Measurements from ENCODE around the gene PKD1L1. TPM values are rescaled to one million over a fixed set of nuclear protein-coding genes. Genes with fewer than 3 reads are reported as not detected.

The PKD1L1 gene
- total and polyA plus RNA-seq, 12 donors = 0.11 to 1.0 (median 0.17) TPM; not detected in 1

- WGBS, 4 donors = 88 to 93% (median 90%) methylated on average over 5 of the region's 5 CpGs
- Histone ChIP-seq H3K36me3 (replicated peaks in 1 of 2) (peaks cover 0 to 60% of the 10 kb centered on the region in 2 donors), H3K27me3 (no peaks in the 10 kb centered on the region), H3K4me3 (no peak overlapping the region), H3K27ac (no peak overlapping the region), H3K4me1 (replicated peaks in 1 of 2) (peaks cover 0 to 15% of the 10 kb centered on the region in 2 donors), H3K9me3 (replicated peaks in 1 of 3) (no peaks in the 10 kb centered on the region)
- TF ChIP-seq POLR2A (IDR thresholded peaks at IDR 0.05) = no peak
- DNase-seq = no peak
- intact Hi-C loops (cut with DNase I) = no loop called here
These were observed 18.9 kb upstream of the PKD1L1 start for GRCh38 chr7:47967123-47967522.

- Histone ChIP-seq H3K27ac (no peak overlapping the region), H3K36me3 (replicated peaks in 1 of 2) (peaks cover 0 to 71% of the 10 kb centered on the region in 2 donors), H3K4me3 (no peak overlapping the region), H3K9me3 (replicated peaks in 1 of 3) (no peaks in the 10 kb centered on the region), H3K4me1 (replicated peaks in 1 of 2) (peaks cover 0 to 2% of the 10 kb centered on the region in 2 donors), H3K27me3 (no peaks in the 10 kb centered on the region)
- no peak for DNase-seq
- intact Hi-C loops (cut with DNase I) = no loop called here
- WGBS, 4 donors = 73 to 95% (median 89%) methylated on average over 1 to 5 of the region's 5 CpGs
- no peak for TF ChIP-seq POLR2A (IDR thresholded peaks at IDR 0.05)
- no peak for TF ChIP-seq CTCF (IDR thresholded peaks at IDR 0.05)
These were observed 17.2 kb upstream of the PKD1L1 start for GRCh38 chr7:47965456-47965855.

- H3K27ac ChIP-seq = no peak overlapping the region
- H3K9me3 ChIP-seq (replicated peaks in 1 of 3) = no peaks in the 10 kb centered on the region
- DNase-seq = no peak
- no peaks in the 10 kb centered on the region for H3K27me3 ChIP-seq
- H3K36me3 ChIP-seq (replicated peaks in 1 of 2) = peaks cover 0 to 62% of the 10 kb centered on the region in 2 donors
- WGBS, 4 donors = 95 to 100% (median 96%) methylated on average over 3 of the region's 3 CpGs
- TF ChIP-seq POLR2A (IDR thresholded peaks at IDR 0.05) (no peak), CTCF (IDR thresholded peaks at IDR 0.05) (no peak)
- intact Hi-C loops (cut with DNase I) = no loop called here
- H3K4me1 ChIP-seq (replicated peaks in 1 of 2) = no peaks in the 10 kb centered on the region
- H3K4me3 ChIP-seq = no peak overlapping the region
These were observed 14.0 kb upstream of the PKD1L1 start for GRCh38 chr7:47962262-47962661.

GRCh38 chr7:47957156-47957555, 8.9 kb upstream of the PKD1L1 start:
- no peak overlapping the region for H3K27ac ChIP-seq
- no peaks in the 10 kb centered on the region for H3K9me3 ChIP-seq (replicated peaks in 1 of 3)
- 70 to 82% (median 80%) methylated on average over 6 of the region's 6 CpGs for WGBS, 4 donors
- no peak for TF ChIP-seq CTCF (IDR thresholded peaks at IDR 0.05)
- no peak for TF ChIP-seq POLR2A (IDR thresholded peaks at IDR 0.05)
- H3K36me3 ChIP-seq (replicated peaks in 1 of 2) = peaks cover 0 to 21% of the 10 kb centered on the region in 2 donors
- no peak overlapping the region for H3K4me3 ChIP-seq
- H3K27me3 ChIP-seq = no peaks in the 10 kb centered on the region
- intact Hi-C loops (cut with DNase I) = no loop called here
- DNase-seq = no peak
- H3K4me1 ChIP-seq (replicated peaks in 1 of 2) = no peaks in the 10 kb centered on the region

GRCh38 chr7:47956220-47956619, 8.0 kb upstream of the PKD1L1 start:
- Histone ChIP-seq H3K4me1 (replicated peaks in 1 of 2) (no peaks in the 10 kb centered on the region), H3K4me3 (no peak overlapping the region), H3K9me3 (replicated peaks in 1 of 3) (no peaks in the 10 kb centered on the region), H3K36me3 (replicated peaks in 1 of 2) (peaks cover 0 to 13% of the 10 kb centered on the region in 2 donors), H3K27me3 (no peaks in the 10 kb centered on the region), H3K27ac (no peak overlapping the region)
- no peak for DNase-seq
- no peak for TF ChIP-seq POLR2A (IDR thresholded peaks at IDR 0.05)
- no peak for TF ChIP-seq CTCF (IDR thresholded peaks at IDR 0.05)
- WGBS, 4 donors = 85 to 94% (median 89%) methylated on average over 6 of the region's 6 CpGs
- intact Hi-C loops (cut with DNase I) = no loop called here

Measured in adrenal gland (tissue), 12 donors.